Measurements from ENCODE around the gene MICAL1.

The MICAL1 gene

DNA sequence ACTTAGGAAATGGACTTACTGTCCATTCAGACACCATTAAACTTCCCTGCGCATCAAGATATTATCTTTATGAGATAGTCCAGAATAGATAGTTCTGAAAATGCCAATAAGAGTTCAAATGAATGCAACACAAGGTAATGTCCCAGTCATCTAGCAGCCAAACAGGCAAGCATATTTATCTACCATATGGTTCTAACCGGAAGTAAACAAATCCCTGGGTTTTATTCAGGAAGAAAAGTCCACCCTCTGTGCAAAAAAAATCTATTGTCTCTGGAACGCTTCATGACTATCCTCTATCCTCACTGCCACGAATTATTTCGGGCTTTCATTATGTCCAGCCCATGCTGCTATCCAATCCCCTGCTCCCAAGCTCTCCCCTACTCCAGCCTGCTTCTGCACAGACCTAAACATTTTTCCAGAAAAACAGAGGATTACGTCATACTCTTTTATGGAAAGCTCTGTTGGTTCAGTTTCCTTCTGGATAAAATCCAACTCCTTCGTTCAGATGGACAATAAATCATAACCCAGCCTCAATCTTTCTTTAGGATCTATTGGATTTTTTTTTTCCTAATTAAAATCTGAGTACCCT, 26.6 kb downstream of the MICAL1 start:
- DNase-seq, result no peak

DNA sequence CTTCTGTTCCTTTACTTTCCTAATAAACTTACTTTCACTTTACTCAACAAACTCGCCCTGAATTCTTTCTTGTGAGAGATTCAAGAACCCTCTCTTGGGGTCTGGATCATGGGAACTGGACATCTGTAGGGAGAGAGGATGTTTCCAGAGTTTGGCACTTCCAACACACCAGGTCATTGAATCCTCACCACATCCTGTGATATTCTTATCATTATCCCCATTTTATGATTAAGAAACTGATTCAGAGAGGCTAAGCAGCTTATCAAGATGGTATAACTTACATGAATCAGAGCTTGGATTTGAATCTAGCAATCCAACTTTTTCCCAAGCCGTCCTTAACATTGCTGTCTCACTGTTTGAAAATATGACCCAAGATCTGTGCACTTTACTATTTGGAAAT, 30.6 kb downstream of the MICAL1 start:
- DNase-seq, result no peak

DNA sequence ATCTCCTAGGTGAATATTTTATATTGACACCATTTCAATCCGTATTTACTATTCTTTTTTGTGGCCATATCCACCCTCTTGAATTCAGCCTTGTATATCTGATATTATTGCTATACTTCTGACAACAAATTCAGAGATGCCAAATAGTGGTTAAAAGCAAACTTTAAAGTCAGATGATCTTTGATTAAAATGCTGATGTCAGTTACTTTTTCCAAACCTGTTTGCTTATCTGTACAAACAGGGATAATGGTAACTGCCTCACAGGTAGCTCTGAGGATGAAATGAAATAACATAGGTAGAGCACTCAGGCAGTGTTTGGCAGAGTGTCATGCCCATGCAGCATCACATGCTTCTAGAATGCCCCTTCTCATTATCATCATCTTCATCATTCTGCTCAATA, 34.4 kb downstream of the MICAL1 start:
- DNase-seq, result no peak

DNA sequence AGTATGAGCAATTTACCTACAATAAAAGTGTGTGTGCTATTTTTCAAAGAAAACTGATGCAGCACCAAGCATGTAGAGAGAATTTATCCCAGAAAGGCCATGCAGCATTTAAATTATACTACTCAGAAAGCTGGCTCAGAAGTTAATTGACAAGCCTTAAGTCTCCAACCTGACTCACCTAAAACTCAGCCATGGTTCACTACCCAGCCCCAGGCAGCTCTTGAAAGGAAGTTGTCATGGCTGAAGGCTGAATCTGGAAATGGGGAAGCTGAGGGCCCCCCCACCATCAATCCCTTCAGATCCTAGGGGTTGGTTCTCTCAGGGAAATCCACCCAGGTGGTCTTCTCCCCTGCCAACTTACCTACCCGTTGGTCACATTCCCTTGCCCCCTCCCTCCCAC, 34.8 kb downstream of the MICAL1 start:
- DNase-seq, result no peak

DNA sequence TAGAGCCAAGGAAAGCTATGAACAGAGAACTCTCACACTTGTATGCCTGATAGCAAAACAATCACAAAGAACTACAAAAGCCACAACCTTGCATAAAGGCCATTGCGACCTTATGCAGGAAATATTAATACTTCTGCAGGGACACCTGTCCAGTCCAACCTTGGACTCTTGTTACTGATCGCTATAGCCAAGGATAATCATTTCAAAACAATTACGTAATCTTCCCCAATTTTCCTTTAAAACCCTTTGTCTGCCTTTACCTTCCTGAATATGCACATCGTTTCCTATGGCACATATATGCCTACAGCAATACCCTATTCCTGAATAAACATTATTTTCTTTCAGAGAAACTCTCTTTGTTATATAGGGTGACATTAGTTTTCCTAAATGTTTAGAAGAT, 37.9 kb downstream of the MICAL1 start:
- no peak for DNase-seq

DNA sequence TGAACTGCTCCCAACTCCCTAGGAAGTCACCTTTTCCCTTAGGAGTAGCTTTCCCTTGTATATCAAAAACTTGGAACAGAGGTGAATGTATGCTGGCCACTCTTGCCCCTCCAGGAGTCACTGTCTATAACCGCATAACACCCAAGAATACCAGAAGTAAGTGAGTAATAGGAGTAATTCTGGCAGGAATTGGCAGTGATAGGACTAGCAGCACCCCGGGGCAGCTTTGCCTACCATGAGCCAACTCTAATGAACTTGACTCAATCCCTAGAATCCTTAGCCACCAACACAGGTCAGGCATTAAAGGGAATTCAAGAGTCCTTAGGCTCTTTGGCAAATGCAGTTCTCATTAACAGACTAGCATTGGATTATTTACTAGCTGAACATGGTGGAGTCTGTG, 44.5 kb downstream of the MICAL1 start:
- DNase-seq, result no peak

DNA sequence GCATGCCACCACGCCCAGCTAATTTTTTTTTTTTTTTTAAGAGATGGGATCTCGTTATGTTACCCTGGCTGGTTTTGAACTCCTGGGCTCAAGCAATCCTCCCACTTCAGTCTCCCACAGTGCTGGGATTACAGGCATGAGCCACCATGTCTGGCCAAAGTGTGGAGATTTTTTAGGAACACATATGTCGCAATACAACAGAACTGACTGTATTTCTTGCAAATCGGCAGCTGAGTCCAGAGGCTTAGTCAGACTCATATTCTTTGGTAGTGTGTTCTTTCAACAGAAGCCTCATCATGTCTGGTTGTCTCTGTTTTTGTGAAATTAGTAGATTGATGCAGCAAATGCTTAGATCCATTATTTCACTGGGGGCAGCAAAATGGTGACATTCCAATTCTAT, 49.4 kb downstream of the MICAL1 start:
- no peak for DNase-seq

DNA sequence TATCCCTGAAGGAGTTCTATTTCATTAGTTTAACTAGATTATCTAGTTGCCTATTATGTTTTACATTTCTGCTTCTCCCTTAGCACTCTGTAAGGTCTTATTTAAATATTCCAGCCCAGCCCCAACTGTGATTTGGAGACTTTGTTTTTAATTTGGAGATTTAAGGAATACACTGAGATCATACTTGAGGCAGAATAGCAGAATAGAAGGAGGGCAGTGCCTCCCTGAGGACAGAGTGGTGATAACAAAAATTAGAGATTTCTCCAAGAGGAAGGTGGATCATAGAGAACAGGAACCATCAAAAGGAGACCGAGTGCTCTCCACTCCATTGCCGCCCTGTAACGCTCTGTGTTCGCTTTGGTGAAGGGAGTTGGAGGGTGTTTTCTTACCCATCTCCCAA, 58.6 kb downstream of the MICAL1 start:
- DNase-seq, result no peak

DNA sequence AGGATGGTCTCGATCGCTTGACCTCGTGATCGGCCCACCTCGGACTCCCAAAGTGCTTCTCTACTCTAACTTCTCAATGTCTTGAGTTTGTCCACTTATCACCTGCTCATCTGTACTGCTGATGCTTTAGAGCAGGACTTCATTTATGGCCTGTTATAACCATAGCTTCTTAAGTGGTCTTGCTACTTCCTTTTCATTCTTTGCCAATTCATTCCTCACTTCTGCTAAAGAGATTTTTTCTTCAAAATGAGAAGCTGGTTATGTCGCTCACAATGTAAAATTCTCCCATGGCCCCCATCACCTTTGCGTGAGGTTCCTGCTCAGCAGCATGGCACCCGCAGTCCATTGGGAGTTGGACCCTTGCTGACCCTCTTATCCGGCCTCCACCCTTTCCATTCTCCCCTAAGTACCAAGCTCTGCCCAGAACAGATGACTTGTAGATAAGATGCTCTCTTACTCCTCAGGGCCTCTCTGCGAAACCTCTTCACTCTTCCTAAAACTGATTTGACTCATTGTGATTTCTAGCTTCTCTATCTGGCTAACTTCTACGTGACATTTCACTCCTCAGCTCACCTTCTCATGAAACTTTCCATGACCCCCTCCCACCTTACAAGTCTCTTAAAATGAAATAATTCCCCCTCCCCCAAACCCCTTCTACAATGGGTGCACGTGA, 59.4 kb downstream of the MICAL1 start:
- no peak for DNase-seq

Measured in NCI-H1436 treated with DMSO at 0.1 percent for 48 hours (cell line).